Measurements from ENCODE around the gene CMTR1.
A peak's percentile ranks its signal among the peaks of the same experiment; 100 is the strongest.
"Not testable (repeated sequence)": the region's sequence is repeated elsewhere in the genome, so short reads cannot be mapped to it uniquely, and the experiment has no call there.

Gene CMTR1

GRCh38 chr6:37435816-37436215, 2.8 kb downstream of the CMTR1 start:
- DNase-seq (ENCODE audit: low read depth) = no peak

- no peak for DNase-seq (ENCODE audit: low read depth)
These were observed 5.9 kb downstream of the CMTR1 start for GRCh38 chr6:37438930-37439329.

- no peak for DNase-seq (ENCODE audit: low read depth)
These were observed 8.6 kb downstream of the CMTR1 start for GRCh38 chr6:37441651-37442050.

- DNase-seq (ENCODE audit: low read depth) = no peak
These were observed 9.6 kb downstream of the CMTR1 start for GRCh38 chr6:37442416-37443215.

GRCh38 chr6:37443216-37443542, 10.2 kb downstream of the CMTR1 start:
- DNase-seq (ENCODE audit: low read depth) = not testable (repeated sequence)

GRCh38 chr6:37449984-37450383, 17.0 kb downstream of the CMTR1 start:
- no peak for DNase-seq (ENCODE audit: low read depth)

- no peak for DNase-seq (ENCODE audit: low read depth)
These were observed 18.6 kb downstream of the CMTR1 start for GRCh38 chr6:37451441-37452193.

GRCh38 chr6:37452522-37452921, 19.5 kb downstream of the CMTR1 start:
- DNase-seq (ENCODE audit: low read depth) = no peak

- DNase-seq (ENCODE audit: low read depth) = no peak
These were observed 21.6 kb downstream of the CMTR1 start for GRCh38 chr6:37454420-37455140.

GRCh38 chr6:37456126-37456525, 23.1 kb downstream of the CMTR1 start:
- peak; percentile 70 for DNase-seq (ENCODE audit: low read depth)

- no peak for DNase-seq (ENCODE audit: low read depth)
These were observed 24.0 kb downstream of the CMTR1 start for GRCh38 chr6:37456816-37457560.

GRCh38 chr6:37459981-37460800, 27.2 kb downstream of the CMTR1 start:
- no peak for DNase-seq (ENCODE audit: low read depth)

- no peak for DNase-seq (ENCODE audit: low read depth)
These were observed 27.8 kb downstream of the CMTR1 start for GRCh38 chr6:37460805-37461204.

GRCh38 chr6:37463110-37463509, 30.1 kb downstream of the CMTR1 start:
- no peak for DNase-seq (ENCODE audit: low read depth)

GRCh38 chr6:37467718-37468117, 34.7 kb downstream of the CMTR1 start:
- no peak for DNase-seq (ENCODE audit: low read depth)

- no peak for DNase-seq (ENCODE audit: low read depth)
These were observed 40.5 kb downstream of the CMTR1 start for GRCh38 chr6:37473364-37474095.

- DNase-seq (ENCODE audit: low read depth) = no peak
These were observed 41.3 kb downstream of the CMTR1 start for GRCh38 chr6:37474316-37474715.

- no peak for DNase-seq (ENCODE audit: low read depth)
These were observed 44.2 kb downstream of the CMTR1 start for GRCh38 chr6:37477191-37477590.

GRCh38 chr6:37477656-37478435, 44.8 kb downstream of the CMTR1 start:
- no peak for DNase-seq (ENCODE audit: low read depth)

- DNase-seq (ENCODE audit: low read depth) = no peak
These were observed 45.8 kb downstream of the CMTR1 start for GRCh38 chr6:37478827-37479226.
